ENCODE data around the gene SLC43A2.
A peak's percentile ranks its signal among the peaks of the same experiment; 100 is the strongest.

SLC43A2 gene

GRCh38 chr17:1646199-1646875, 17.7 kb upstream of the SLC43A2 start:
- H3K4me3 ChIP-seq (ENCODE audit: low read depth, low read length), result no peak overlapping the region
- TF ChIP-seq, protein P1, sequence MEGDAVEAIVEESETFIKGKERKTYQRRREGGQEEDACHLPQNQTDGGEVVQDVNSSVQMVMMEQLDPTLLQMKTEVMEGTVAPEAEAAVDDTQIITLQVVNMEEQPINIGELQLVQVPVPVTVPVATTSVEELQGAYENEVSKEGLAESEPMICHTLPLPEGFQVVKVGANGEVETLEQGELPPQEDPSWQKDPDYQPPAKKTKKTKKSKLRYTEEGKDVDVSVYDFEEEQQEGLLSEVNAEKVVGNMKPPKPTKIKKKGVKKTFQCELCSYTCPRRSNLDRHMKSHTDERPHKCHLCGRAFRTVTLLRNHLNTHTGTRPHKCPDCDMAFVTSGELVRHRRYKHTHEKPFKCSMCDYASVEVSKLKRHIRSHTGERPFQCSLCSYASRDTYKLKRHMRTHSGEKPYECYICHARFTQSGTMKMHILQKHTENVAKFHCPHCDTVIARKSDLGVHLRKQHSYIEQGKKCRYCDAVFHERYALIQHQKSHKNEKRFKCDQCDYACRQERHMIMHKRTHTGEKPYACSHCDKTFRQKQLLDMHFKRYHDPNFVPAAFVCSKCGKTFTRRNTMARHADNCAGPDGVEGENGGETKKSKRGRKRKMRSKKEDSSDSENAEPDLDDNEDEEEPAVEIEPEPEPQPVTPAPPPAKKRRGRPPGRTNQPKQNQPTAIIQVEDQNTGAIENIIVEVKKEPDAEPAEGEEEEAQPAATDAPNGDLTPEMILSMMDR (IDR thresholded peaks at IDR 0.05; ENCODE audit: borderline replicate concordance, insufficient read depth, low read depth, low read length), result no peak

DNA sequence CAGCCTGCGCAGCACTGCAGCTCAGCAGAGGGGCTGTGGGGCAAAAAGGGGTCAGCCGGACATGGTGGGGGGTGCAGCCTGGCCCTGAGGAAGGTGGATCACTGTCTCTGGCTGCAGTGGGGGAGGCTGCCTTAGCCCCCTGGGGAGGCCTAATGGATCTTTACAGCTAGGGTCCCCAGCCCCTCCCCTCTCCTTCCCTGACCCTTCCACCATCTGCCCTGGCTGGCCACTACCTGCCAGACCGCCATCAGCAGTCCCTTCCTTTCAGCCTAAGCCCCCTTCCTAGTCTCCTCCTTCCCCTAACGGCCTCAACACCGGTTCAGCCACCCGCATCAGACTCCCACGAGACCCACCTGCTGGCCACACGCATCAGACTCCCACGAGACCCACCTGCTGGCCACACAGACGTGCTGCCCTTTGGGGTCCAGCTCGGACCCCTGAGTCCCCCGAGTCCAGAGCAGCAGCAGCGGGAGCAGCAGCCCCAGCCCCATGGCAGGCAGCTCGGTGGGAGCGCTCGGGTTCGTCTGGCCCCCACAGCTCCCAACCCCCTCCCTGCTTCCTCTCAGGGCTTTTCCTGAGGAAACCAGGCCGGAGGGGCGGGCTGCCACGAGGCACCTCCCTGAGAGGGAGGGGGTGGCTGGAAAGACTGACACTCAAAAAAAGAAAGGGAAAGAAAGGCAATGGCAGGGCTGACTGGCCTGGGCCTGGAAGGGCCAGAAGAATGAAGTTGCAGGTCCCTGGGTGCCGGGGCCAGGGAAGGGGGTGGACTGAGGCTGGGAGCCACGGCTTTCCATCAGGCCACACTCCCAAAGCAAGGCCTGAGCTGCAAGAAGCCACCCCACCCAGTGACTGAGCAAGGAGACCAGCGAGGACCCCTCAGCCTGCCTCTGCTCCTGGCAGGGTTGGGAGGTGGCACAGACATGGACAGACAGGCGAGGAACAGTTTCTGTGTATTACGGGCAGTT, 16.9 kb upstream of the SLC43A2 start, which contains the start of gene SCARF1:
TSS of gene SCARF1 (minus strand) at position 526 of the 965 bp plus-strand sequence. CDS start at position 491, 35 bp downstream.
- TF ChIP-seq, protein P1 (IDR thresholded peaks at IDR 0.05; ENCODE audit: borderline replicate concordance, insufficient read depth, low read depth, low read length), result no peak
- H3K4me3 ChIP-seq (ENCODE audit: low read depth, low read length), result peak within 1 kb of the TSS; percentile 59

- peak overlapping the region; percentile 59 for H3K4me3 ChIP-seq (ENCODE audit: low read depth, low read length)
- TF ChIP-seq, protein P1 (IDR thresholded peaks at IDR 0.05; ENCODE audit: borderline replicate concordance, insufficient read depth, low read depth, low read length), result no peak
These were observed 16.0 kb upstream of the SLC43A2 start for GRCh38 chr17:1644493-1645206.

DNA sequence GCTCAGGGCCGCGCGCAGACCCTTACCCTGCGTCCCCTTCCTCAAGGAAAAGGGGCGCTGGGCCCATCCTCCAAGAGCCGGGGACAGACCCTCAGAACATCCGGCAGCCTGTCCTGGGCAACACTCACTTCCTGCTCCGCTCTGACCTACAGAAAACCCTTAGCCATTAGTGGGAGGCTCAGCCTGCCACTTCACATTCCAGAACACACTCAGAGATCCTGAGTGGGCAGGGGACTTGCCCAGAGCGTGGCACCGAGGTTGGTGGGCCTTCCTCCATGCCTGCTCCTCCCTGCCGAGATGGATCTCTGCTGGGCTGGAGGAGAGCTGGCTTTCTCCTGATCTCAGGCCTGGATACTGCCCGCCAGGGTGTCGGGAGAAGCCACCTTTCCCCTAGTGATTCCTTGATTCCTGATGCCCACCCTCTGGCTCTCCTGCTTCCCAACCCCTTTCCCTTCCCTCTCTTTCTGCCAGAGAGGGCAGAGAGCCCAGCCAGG, 15.4 kb upstream of the SLC43A2 start:
- peak overlapping the region; percentile 59 for H3K4me3 ChIP-seq (ENCODE audit: low read depth, low read length)
- TF ChIP-seq, protein P1 (IDR thresholded peaks at IDR 0.05; ENCODE audit: borderline replicate concordance, insufficient read depth, low read depth, low read length), result no peak

- TF ChIP-seq, protein P1 (IDR thresholded peaks at IDR 0.05; ENCODE audit: borderline replicate concordance, insufficient read depth, low read depth, low read length), result peak; percentile 33; the same call in 1 of the 2 replicates
- peak overlapping the region; percentile 59 for H3K4me3 ChIP-seq (ENCODE audit: low read depth, low read length)
These were observed 14.8 kb upstream of the SLC43A2 start for GRCh38 chr17:1643293-1643998.

DNA sequence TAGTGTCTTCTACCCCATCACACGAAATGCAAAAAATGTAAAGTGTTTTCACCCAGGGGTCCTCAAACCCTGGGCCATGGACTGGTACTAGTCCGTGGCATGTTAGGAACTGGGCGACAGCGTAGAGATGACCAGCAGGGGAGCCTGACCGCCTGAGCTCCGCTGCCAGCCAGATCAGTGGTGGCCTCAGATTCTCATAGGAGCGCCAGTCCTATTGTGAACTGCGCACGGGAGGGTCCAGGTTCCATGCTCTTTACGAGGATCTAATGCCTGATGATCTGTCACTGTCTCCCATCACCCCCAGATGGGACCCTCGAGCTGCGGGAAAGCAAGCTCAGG, 12.4 kb upstream of the SLC43A2 start:
- TF ChIP-seq, protein P1 (IDR thresholded peaks at IDR 0.05; ENCODE audit: borderline replicate concordance, insufficient read depth, low read depth, low read length), result no peak
- H3K4me3 ChIP-seq (ENCODE audit: low read depth, low read length), result no peak overlapping the region
